GM19023 (cell line): ENCODE results near the gene SCO2.

Source experiments
- ATAC-seq: cut with Tn5 transposase; IDR thresholded peaks from one replicate; pipeline ENCODE4 v1.9.1; 2021; ENCODE audit warnings: mild to moderate bottlenecking, moderate library complexity; ENCODE audit not compliant: unreplicated experiment

SCO2 gene, protein sequence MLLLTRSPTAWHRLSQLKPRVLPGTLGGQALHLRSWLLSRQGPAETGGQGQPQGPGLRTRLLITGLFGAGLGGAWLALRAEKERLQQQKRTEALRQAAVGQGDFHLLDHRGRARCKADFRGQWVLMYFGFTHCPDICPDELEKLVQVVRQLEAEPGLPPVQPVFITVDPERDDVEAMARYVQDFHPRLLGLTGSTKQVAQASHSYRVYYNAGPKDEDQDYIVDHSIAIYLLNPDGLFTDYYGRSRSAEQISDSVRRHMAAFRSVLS

DNA sequence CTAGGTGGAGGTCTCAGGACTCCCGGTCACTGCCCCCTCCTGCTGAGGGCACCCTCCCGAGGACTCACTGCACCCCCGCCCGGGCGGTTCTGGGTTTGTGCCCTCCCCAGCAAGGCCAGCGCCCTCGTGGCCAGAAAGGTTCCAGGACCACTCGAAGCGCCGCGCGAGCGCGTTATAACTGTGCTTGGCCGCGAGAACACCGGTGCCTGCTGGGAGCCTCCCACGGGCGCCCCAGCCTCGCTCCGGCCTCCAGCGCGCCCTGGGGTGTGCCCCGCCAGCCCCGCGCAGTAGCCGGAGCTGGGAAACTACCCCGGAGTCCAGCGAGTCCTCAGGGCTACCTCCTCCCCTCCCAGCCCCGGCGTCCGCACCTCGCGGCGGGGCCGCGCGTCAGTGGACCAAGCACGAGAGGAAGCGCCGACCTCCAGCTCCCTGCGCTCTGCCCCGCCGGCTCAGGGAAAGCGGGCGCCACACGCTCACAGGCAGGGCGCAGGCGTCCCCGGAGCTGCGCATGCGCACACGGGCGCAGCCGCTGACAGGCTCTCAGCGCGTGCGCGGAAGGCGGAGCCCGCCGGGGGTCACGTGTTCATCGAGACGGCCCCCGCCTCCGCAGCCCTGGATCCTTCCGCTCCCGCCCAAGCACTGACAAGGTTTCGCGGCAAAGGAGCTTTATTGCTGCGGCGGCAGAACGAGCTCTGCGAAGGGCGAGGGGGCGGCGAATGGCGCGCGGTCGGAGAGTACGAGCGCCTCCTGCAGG lies at the start of gene SCO2:
TSS of gene SCO2 (minus strand) at position 495 of the 754 bp plus-strand sequence. CDS start 1,187 bp downstream, outside the sequence.
- ATAC-seq = peak; percentile 36

DNA sequence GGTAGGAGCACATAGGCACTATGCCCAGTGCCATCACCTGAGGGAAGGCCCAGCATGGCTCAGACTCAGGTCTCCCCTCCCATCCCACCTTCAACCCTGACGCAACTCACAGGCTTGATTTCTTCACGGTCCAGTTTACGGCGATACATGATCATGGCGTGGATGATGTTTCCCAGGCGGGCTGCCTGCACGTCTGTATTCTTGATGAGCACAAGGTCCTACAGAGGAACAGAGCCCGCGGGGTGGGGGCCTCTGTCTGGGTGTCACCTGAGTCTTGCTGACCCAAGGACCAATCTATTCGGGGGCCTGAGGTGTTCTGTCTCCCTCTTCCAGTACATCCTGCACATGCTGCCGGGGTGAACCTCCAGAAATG lies 49.0 kb upstream of the SCO2 start:
- no peak for ATAC-seq

DNA sequence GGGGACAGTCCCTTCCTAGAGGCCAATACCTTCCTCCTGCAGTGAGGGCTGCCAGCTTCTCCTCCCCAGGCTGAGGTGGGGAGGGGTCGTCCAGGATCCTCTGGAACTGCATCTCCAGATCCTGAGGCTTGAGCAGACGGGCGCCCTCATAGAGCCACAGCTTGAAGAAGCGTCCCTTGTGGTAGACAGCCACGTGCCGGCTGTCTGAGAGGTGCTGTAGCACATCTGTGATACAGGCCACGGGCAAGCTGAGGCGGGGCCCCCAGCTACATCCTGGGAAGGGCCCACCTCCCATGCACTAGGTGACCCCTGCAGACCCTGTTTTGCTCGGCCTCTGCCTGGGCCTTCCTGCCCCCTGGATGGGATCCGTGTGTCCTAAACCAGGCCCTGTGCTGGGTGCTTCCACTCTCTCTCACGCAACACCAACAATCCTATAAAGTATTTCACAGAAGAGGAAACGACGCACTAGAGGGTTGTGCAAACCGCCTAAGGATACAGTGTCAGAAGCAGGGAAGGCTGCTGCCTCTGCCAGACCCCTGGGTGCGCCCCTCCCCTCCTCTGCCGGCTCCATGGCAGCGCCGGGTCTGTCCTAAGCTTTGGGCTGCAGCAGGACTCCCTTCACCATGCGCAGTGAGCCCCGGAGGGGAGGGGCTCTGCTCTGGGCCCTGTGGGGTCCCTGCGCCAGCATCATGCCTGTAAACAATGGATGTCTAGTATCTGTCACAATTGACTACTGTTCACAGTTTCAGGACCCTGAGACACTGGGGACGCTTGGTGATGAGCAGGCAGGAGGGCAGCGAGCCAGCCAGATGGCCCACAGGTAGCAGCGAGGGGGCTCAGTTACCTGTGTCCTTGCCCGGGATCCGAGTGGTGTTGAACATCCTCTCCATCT lies 48.3 kb upstream of the SCO2 start:
- ATAC-seq = no peak

DNA sequence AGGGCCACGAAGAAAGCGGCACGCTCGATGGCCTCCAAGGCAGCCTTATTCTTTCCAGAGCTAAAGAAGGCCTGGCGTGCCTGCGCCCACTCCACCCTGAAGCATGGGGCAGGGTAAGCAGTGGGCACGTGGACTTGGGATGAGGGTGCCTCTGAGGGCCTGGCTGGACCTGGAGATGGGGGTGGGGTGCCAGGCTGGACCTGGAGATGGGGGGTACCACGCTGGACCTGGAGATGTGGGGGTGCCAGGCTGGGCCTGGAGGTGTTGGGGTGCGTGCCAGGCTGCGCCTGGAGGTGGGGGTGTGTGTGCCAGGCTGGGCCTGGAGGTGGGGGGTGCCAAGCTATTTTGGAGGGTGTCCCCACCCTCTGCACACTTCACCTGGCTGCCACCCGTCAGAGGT lies 47.6 kb upstream of the SCO2 start:
- ATAC-seq = no peak

DNA sequence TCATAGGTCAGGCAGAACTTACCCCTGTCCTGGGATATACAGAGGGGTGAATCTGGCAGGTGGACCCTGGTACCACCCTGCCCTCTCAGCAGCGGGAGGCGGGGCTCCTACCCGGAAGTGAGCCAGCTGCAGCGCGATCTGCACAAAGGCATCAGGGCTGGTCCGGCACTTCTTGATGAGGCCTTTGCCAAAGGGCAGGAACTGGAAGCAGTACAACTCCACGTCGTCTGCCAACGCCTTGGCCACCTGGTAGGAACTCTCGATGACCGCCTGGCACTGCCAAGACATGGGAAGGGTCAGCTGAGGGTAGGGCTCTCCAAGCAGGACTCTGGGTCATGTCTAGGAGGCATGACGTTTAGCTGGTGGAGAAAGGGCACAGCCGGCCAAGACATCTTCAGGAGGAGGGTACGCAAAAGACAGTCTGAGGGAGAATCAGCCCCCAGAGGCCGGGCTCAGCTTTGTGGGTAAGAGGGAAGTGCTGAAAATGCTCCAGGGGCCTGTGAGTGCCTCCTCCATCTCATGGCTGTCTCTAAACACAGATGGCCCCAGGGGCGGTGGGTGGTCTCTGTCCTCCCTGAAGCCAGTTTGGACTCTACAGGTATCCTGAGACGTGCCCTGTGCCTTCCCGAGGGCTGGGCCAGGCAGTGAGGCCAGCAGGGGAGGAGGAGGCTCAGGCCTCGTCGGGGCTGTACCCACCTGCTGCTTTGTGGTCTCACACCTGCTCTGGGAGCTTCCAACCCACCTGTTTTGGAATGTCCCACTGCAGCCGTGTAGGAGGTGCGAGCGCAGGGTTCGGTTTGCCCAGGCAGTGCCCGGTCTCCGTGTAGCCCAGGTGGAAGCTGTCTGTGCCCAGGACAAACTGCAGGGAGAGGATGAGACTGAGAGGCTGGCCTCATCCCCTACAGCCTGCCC lies 46.1 kb upstream of the SCO2 start:
- no peak for ATAC-seq

DNA sequence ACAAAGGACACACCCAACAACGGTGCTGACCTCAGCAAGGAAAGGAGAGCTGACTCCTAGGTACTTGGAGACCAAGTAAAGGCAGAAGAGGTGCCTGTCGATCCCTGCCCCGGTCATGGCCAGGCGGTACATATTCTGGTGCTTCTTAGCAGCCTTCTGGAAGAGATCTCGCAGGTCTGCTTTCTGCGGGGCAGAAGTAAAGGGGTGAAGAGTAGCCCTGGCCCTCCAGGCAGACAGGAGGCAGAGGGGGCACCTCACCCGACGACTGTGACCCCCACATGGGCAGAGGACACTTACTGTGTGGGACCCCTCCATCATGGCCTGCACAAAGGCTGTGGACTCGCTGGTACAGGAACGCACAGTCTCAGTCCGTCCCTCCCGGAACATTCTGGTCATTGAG lies 45.5 kb upstream of the SCO2 start:
- no peak for ATAC-seq

DNA sequence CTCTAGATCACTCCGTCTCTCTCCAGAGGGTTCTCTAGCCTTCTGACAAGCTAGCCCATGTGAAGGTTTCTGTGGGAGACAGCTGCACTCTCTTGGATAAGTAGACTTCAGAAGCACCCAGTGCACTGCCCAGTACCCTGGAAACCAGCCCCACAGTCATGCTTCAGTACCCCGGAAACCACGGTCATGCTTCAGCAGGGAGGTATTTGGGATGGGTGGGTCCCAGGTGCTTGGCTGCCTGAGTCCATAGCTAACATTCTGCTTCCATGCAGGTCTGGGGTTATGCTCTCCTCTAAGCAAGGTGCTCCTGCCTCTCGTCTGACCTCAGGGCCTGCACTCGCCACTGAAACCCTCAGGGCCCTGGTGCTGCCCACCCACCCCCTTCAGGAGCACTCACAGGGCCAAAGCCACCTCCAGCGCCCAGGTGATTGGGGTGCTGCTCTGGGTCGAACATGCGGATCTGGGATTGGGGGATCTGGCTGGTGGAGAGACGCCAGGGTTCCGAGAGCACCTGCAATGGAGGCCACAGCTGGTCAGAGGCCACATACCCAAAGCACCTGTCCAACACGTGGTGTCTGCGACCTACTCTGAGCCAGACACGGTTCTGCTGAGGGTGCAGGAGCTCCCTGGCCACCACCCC lies 44.6 kb upstream of the SCO2 start:
- no peak for ATAC-seq

DNA sequence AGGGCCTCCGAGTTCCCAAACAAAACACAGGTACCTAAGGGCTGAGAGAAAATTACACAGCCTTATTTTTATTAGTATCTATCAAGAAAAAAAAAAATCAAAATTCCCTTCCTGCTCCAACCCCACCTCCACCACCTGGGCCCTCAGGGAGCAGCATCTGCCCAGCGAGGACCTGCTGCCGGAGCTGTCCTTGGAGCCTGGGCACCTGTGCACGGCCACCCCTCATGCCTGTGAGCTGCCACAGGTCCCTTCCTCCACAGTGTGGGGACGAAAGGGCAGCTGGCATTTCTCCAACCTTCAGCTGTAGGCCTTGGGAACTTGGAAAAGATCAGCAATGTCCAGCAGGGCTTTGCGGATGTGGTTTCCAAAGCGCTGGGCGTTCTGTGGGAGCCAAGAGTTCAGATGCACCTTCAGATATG lies 43.7 kb upstream of the SCO2 start:
- no peak for ATAC-seq

DNA sequence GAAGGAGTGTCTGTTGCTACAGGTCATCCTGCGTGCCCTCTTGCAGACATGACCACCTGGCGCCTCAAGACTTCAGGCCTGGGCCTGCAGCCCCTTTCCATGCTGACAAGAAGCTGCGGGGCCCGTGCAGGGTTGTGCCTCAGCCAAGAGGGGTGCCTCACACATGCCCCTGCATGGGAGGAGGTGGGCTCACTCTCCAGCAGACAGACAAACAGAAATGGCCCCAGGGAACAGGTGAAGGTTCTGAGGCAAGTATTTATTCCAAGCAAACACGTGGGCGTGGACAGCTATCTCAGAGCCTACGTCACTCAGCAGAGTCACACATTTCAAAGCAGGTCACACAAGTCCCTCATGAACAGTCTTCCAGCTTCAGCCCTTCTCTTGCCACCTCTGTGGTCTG lies 43.2 kb upstream of the SCO2 start:
- no peak for ATAC-seq

DNA sequence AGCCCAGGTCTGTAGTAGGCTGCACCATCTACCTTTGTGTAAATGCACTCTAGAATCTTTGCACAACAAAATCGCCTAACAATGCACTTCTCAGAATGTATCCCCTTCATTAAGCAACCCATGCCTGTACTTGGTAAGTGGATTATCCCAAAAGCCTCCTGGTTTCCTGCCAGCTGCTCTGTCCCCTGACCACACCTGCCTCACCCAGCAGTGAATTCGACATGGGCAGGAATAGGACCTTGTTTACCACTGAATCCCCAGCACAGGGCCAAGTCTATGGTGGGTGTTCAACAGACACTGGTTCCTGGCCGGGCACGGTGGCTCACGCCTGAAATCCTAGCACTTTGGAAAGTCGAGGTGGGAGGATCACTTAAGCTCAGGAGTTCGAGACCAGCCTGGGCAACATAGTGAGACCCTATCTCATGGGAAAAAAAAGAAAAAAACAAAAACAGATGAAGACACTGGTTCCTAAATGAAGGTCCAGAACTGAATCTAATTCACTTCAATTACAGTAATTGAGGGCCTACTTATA lies 42.4 kb upstream of the SCO2 start:
- ATAC-seq = no peak

DNA sequence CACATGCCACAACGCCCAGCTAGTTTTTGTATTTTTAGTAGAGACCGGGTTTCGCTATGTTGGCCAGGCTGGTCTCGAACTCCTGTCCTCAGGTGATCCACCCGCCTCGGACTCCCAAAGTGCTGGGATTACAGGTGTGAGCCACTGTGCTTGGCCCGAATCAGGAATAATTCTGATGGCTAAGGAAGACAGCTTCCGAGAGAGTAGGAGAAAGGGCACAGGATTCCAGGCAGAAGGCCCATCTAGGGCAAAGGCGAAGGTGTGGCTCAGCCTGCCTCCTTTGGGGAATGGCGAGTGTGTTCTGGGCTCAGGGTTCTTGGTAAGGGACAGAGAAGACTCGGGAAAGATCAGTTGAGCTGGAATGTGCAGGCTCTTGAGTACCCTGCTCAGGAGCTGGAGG lies 38.9 kb upstream of the SCO2 start:
- ATAC-seq = no peak

DNA sequence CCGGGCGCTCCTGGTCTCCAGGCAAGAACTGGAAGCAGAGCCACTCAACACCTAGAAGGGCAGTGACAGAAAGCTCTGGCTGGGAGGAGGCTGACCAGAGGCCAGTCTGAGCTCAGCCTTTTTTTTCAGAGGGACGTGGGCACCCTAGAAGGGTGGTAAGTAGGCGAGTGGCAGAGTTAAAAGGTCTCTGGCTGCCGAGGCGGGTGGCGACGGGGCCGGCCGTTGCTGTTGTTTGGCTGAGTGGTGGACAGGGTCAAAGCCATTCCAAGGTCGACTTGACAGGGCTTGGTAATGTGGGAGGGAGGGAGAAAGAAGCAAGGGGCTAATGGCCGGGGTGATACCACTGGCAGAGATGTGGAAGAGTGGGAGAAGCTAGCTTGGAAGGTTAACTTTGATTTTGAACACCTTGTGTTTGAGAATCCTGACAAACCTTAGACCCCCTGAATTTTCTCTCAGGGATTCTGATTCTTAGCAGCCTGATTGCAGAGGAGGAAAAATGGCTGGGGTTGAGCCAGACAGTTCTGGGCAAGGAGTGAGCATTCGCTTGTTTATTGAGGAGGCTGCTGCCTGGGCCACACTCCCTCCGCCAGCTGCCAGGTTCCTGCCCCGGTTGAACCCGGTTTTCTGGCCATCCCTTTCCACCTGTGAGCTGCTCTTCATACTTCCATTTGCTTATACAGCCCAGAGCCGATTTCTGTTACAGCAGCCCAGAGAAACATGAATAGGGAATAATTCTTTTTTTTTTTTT lies 38.2 kb upstream of the SCO2 start:
- no peak for ATAC-seq

DNA sequence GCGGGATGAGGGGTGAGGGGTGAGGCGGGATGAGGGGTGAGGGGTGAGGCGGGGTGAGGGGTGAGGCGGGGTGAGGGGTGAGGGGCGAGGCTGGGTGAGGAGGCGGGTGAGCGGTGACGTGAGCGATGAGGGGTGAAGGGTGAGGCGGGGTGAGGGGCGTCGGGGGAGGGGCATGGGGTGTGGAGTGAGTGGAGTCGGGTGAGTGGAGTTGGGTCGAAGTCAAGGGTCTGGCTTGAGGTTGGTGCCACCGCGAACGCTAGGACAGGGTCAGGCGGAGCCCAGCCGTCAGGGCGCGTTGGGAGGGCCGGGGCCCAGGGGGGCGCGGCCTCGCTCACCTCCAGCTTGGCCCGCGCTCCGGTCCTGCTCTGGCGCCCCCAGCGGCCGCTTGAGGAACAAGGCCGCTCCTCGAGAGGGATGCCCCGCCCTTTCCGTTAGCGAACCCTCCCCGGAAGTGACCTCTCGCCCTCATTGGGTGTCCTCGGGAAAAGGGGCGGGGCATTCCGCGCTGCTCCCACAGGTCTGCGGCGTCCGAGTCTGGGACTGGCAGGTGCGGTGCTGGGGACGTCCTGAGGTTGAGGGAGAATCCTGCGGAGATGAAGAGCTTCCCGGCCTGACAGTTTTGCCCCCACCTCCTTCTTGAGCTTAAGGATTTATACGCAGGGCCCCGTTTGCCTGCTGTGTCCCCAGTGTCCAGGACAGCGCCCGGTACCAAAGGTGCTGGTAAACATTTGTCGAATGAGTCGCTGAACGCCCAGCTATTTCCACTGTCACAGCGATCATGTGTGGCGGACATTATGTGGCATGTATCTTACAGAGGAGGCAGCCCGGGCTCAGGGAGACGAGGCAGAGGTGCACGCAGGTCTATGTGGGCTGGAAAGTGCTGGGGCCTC lies 37.4 kb upstream of the SCO2 start, which contains the start of gene SYCE3:
TSS of gene SYCE3 (minus strand) at position 397 of the 890 bp plus-strand sequence. CDS start 6,514 bp downstream, outside the sequence.
- ATAC-seq = peak; percentile 92

DNA sequence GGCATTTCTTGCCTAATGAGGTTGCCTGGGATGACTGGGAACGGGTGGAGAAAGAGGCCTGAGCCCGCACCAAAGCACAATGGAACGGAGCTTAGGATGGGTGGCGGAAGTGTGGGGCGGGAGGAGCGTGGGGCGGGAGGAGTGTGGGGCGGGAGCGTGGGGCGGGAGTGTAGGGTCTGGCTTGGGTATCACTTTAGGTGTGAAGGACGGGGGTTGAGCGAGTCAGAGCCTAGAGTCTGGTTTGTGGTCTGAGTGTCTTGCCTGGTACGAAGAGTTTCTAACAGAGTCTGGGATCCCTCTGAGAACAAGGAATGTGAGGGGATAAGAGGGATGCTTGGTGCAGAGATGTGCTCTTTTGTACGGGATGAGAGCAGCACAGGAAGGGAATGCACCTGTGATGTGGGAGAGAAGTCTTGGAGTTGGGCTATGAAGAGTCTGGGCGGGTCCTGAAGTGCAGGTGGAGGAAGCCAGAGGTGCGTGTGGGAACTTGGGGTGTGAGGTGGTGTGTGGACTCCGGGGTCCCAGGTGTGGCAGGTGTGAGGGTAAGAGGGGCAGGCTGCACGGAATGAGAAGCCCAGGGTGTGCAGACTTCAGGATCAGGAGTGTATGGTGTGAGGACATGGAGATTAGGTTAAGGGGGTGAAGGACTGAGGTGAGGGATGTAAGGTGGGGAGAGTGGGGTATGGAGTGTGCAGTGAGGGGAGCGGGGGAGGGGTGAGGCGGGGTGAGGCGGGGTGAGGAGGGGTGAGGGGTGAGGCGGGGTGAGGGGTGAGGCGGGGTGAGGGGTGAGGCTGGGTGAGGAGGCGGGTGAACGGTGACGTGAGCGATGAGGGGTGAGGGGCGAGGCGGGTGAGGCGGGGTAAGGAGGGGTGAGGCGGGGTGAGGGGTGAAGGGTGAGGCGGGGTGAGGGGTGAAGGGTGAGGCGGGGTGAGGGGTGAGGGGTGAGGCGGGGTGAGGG lies 36.3 kb upstream of the SCO2 start:
- no peak for ATAC-seq

DNA sequence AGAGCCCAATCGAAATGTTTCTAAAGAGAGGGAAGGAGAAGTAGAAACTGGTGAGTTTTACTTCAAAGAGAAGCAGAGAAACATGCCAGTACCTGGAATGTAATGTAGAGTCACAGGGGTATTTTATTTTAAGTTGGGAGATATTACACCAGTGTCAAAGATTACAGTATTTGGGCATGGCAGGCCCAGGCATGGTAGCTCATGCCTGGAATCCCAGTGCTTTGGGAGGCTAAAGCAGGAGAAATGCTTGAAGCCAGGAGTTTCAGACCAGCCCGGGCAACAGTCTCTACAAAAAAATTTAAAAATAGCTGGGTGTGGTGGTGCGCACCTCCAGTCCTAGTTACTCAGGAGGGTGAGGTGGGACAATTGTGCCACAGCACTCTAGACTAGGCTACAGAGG lies 34.6 kb upstream of the SCO2 start:
- no peak for ATAC-seq

DNA sequence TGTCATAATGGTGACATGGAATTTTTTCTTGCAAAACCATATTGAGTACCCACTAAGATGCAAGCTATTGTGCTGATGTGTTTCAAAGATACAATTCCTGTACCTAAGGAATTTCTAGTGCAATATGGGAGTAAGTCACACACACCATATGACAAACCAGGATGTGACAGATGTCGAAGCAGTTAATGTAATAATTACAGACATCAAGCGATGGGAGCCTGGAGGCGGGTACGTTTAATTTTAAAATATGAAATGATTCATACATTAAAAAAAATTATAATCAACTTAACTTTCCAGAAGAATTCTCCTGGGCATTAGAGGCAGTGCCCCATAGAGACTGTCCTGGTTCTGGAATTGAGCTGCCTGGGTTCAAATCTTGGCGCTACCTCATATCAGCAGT lies 31.3 kb upstream of the SCO2 start:
- no peak for ATAC-seq

DNA sequence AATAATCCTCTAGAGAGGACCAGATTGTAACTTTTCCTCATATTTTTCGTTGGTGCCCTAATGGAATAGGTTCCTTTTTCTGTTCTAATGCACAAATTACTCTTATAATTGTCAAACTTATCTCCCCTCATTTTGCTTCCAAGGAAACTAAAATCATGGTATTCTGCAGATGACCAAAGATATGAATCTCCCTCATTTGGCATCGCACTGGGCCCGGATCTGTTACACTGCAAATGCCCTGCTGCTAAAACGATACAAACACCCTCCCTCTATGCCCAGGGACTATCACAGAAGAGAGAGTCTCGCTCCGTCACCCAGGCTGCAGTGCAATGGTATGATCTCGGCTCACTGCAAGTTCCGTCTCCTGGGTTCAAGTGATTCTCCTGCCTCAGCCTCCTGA lies 27.9 kb upstream of the SCO2 start:
- no peak for ATAC-seq
